Esophagus squamous epithelium (tissue), 4 donors: ENCODE results near the gene FGD3.

Experiments used
- CTCF ChIP-seq, 6 experiments: fragments of 450-650 bp in 4 of 6; fragments of 200-600 bp in 2 of 6; sonication (generic) in 2 of 6; IDR thresholded peaks; one replicate each; pipeline ENCODE4 v1.5.1; 2016 to 2019; ENCODE audit warnings: antibody characterized with exemption in 6 of 6, mild to moderate bottlenecking in 4 of 6, moderate library complexity in 4 of 6
- POLR2A ChIP-seq, 4 donors: fragments of 450-650 bp; IDR thresholded peaks; one replicate each; pipeline ENCODE4 v1.6.1; 2017; ENCODE audit warnings: antibody characterized with exemption in 4 of 4, mild to moderate bottlenecking in 4 of 4, moderate library complexity in 3 of 4

DNA sequence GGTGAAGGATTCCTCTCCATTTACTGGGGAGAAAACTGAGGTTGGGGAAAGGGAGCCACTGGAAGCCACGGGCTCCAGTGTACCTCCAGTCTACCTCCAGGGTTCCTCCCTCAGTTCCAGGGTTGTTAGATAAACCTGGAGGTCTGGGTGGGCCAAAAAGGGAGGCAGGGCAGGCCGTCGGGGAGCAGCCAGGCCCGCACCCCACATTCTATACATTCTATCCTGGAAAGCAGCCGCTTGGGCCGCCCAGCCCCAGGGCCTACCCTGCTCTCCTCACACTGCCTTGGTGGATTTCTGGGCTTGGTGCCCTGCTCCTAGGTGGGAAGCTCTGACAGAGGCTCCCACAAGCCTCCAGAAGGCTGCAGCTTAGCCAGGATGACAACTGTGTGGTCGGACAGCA, 93.1 kb downstream of the FGD3 start:
- TF ChIP-seq CTCF (IDR thresholded peaks at IDR 0.05) (no peak), POLR2A (IDR thresholded peaks at IDR 0.05) (no peak)
